GM12878 (cell line): ENCODE measurements around the gene AGT.

Source experiments
- CHD1 ChIP-seq: IDR thresholded peaks from 2 replicates; pipeline ENCODE4 v1.6.1; 2012; ENCODE audit warnings: low read depth, low read length, improper control_type of control experiment
- GABPA ChIP-seq: IDR thresholded peaks from 2 replicates; pipeline ENCODE4 v1.6.1; 2014; ENCODE audit warnings: antibody characterized with exemption, low read depth, mild to moderate bottlenecking, inconsistent platforms
- MYC ChIP-seq: IDR thresholded peaks from 2 replicates; pipeline ENCODE4 v1.6.1; 2011; ENCODE audit warnings: mild to moderate bottlenecking, low read length, moderate library complexity, inconsistent platforms; ENCODE audit not compliant: insufficient read depth, insufficient replicate concordance, insufficient read length, severe bottlenecking
- POLR2A ChIP-seq: IDR thresholded peaks from 2 replicates; pipeline ENCODE4 v1.6.1; 2011; ENCODE audit warnings: low read depth, mild to moderate bottlenecking, low read length
- SMAD1 ChIP-seq: fragments of 450-650 bp; IDR thresholded peaks from 2 replicates; pipeline ENCODE4 v1.6.1; 2018; ENCODE audit warnings: mild to moderate bottlenecking, low read depth; ENCODE audit not compliant: partially characterized antibody
- TBL1XR1 ChIP-seq: IDR thresholded peaks from 2 replicates; pipeline ENCODE4 v1.6.1; 2012; ENCODE audit warnings: low read depth, low read length, improper control_type of control experiment
- ZNF24 ChIP-seq: fragments of 450-650 bp; IDR thresholded peaks from 2 replicates; pipeline ENCODE4 v1.6.1; 2017; ENCODE audit warnings: antibody characterized with exemption, mild to moderate bottlenecking
- TF ChIP-seq, protein P1 (sequence below), 3 experiments: IDR thresholded peaks in 2 of 3; conservative IDR thresholded peaks in 1 of 3; 2 replicates each; pipeline ENCODE4 v1.5.1; 2011; ENCODE audit warnings: low read depth in 3 of 3, low read length in 3 of 3, mild to moderate bottlenecking in 3 of 3, control low read depth in 2 of 3, moderate library complexity in 2 of 3, inconsistent platforms in 1 of 3, mixed read lengths in 1 of 3; ENCODE audit not compliant: control insufficient read depth in 2 of 3, insufficient read depth in 1 of 3; ENCODE audit errors: extremely low read depth in 1 of 3

DNA sequence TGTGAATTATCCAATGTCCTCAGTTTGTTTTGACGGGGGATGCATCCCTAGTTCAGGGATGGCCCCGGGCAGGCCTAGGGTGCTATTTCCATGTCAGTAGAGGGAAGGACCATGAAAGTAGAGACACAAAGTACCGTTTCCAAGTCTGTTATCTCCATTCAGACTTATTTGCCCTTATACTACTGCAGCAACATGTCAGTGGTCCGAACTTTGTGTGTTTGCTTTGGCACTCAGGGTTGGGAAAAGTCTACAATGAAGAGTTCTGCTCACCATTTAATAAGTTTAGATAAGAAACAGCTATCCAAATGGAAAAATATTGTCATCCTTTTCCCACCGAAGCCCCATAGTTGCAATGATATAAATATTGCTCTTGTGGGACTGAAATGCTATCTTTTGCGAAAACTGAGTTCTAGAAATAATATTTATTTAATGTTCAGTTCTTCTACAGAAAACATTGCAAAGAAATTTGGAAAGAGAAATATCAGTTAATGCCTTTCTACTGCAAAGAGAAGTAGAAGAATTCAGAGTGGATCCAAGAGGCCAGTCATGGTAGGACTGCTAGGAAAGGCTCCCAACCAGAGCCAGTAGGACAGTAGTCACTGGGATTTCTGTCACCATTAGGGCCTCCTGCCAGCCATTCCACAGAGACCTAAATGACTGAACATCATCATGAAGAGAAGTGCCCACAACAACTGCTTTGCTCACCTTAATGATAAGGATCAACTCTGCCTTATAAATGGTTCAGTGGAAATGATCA lies 11.5 kb upstream of the AGT start:
- no peak for TF ChIP-seq ZNF24
- no peak for TF ChIP-seq MYC
- TF ChIP-seq GABPA, result no peak
- TF ChIP-seq POLR2A, result no peak
- no peak for TF ChIP-seq TBL1XR1
- TF ChIP-seq, protein P1, sequence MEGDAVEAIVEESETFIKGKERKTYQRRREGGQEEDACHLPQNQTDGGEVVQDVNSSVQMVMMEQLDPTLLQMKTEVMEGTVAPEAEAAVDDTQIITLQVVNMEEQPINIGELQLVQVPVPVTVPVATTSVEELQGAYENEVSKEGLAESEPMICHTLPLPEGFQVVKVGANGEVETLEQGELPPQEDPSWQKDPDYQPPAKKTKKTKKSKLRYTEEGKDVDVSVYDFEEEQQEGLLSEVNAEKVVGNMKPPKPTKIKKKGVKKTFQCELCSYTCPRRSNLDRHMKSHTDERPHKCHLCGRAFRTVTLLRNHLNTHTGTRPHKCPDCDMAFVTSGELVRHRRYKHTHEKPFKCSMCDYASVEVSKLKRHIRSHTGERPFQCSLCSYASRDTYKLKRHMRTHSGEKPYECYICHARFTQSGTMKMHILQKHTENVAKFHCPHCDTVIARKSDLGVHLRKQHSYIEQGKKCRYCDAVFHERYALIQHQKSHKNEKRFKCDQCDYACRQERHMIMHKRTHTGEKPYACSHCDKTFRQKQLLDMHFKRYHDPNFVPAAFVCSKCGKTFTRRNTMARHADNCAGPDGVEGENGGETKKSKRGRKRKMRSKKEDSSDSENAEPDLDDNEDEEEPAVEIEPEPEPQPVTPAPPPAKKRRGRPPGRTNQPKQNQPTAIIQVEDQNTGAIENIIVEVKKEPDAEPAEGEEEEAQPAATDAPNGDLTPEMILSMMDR (IDR thresholded peaks at IDR 0.05 in 2 of 3, conservative IDR thresholded peaks at IDR 0.05 in 1 of 3; ENCODE audit: control insufficient read depth in 2 of 3, extremely low read depth in 1 of 3, insufficient read depth in 1 of 3, low read depth in 3 of 3, low read length in 3 of 3), result no peak
- no peak for TF ChIP-seq CHD1
- no peak for TF ChIP-seq SMAD1
